HG02623 (cell line): Measurements from ENCODE around the gene CNDP2.
"Not testable (repeated sequence)": the region's sequence is repeated elsewhere in the genome, so short reads cannot be mapped to it uniquely, and the experiment has no call there.

Experiments used
- ATAC-seq: cut with Tn5 transposase; IDR thresholded peaks from one replicate; pipeline ENCODE4 v1.9.1; 2021; ENCODE audit warnings: moderate library complexity; ENCODE audit not compliant: unreplicated experiment

CNDP2 gene

DNA sequence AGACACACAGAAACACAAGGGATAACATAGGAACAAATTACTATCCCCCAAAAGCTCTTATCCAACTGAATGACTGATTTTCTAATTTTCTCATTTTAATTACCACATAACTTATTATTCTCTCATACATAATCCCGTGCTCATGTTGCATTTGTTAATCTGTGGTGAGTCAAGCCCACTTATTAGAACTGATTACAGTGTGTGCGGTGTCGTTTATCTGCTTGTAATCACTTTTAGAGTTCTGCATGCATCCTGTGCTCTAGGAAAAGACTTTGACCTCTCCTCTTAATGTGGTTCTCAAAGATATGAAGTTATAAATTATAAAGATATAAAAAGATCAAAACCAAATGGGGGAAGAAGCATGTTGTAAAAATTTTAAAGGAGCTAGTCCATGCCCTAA lies 67.8 kb downstream of the CNDP2 start:
- ATAC-seq, result no peak

DNA sequence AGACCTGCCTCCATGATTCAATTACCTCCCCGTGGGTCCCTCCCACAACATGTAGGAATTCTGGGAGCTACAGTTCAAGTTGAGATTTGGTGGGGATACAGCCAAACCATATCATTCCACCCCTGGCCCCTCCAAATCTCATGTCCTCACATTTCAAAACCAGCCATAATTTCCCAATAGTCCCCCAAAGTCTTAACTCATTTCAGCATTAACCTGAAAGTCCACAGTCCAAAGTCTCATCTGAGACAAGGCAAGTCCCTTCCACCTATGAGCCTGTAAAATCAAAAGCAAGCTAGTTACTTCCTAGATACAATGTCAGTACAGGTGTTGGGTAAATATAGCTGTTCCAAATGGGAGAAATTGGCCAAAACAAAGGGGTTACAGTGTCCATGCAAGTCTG lies 69.0 kb downstream of the CNDP2 start:
- not testable (repeated sequence) for ATAC-seq

- ATAC-seq, result not testable (repeated sequence)
These were observed 69.8 kb downstream of the CNDP2 start for GRCh38 chr18:74565993-74566392.

DNA sequence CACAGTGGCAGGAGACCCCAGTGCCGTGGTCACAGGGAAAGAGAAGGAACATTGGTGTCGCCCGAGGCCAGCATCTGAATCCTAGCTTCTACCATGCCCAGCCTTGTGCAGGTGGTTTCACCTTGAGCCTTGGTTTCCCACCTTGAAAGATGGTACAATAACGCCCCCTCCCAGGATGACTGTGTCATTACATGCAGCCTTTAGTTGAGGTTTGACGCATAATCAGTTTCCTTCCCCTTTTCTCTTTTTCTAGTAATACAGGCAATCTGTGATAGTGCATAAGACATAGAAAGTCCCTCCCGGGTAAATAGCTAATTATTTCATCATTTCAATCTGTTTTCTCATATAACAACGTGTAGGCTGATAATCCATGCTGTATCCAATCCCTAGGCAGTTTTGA lies 71.7 kb downstream of the CNDP2 start:
- no peak for ATAC-seq

GRCh38 chr18:74569401-74569800 lies 73.2 kb downstream of the CNDP2 start:
- no peak for ATAC-seq

- no peak for ATAC-seq
These were observed 74.1 kb downstream of the CNDP2 start for GRCh38 chr18:74570266-74570665.

- no peak for ATAC-seq
These were observed 75.9 kb downstream of the CNDP2 start for GRCh38 chr18:74571895-74572680.

DNA sequence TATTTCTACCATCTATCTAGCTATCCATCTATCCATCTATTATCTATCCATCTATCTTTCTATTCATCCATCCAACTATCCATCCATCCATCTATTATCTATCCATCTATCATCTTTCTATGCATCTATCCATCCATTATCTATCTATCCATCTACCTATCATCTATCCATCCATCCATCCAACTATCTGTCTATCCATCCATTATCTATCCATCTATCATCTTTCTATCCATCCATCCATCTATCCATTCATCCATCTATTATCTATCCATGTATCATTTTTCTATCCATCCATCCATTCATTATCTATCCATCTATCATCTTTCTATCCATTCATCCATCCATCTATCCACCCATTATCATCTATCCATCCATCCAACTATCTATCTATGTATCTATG lies 76.9 kb downstream of the CNDP2 start:
- ATAC-seq, result no peak
